Cortex of kidney (tissue), 1 donor: Measurements from ENCODE around the gene INPP5A.
"Not testable (repeated sequence)": the region's sequence is repeated elsewhere in the genome, so short reads cannot be mapped to it uniquely, and the experiment has no call there.

Experiments
- DNase-seq: peaks from one replicate; lab custom pipeline; 2025; lab: John Stamatoyannopoulos, UW

Gene INPP5A

GRCh38 chr10:132503581-132504421 is 33.8 kb upstream of the INPP5A start:
- DNase-seq: no peak

- DNase-seq: no peak
These were observed 32.9 kb upstream of the INPP5A start for GRCh38 chr10:132504501-132505272.

GRCh38 chr10:132505546-132505945 is 32.0 kb upstream of the INPP5A start:
- DNase-seq: not testable (repeated sequence)

GRCh38 chr10:132506711-132507408 is 30.7 kb upstream of the INPP5A start:
- no peak for DNase-seq

GRCh38 chr10:132507409-132507955 is 30.1 kb upstream of the INPP5A start:
- no peak for DNase-seq

- no peak for DNase-seq
These were observed 29.6 kb upstream of the INPP5A start for GRCh38 chr10:132507956-132508490.

GRCh38 chr10:132508581-132509443 is 28.8 kb upstream of the INPP5A start:
- no peak for DNase-seq

GRCh38 chr10:132509506-132510173 is 27.9 kb upstream of the INPP5A start:
- no peak for DNase-seq

- no peak for DNase-seq
These were observed 27.4 kb upstream of the INPP5A start for GRCh38 chr10:132510174-132510611.

- DNase-seq: no peak
These were observed 26.2 kb upstream of the INPP5A start for GRCh38 chr10:132511121-132512051.

- no peak for DNase-seq
These were observed 25.5 kb upstream of the INPP5A start for GRCh38 chr10:132512052-132512442.

- DNase-seq: no peak
These were observed 24.8 kb upstream of the INPP5A start for GRCh38 chr10:132512693-132513345.

GRCh38 chr10:132514821-132515520 is 22.6 kb upstream of the INPP5A start:
- no peak for DNase-seq

GRCh38 chr10:132515811-132516726 is 21.5 kb upstream of the INPP5A start:
- no peak for DNase-seq

GRCh38 chr10:132516771-132517725 is 20.5 kb upstream of the INPP5A start:
- peak; percentile 30 for DNase-seq
